Left lobe of liver (tissue), 2 donors: ENCODE results near the gene NUP160. TPM values are rescaled to one million over a fixed set of nuclear protein-coding genes. Genes with fewer than 3 reads are reported as not detected.
"Not testable (repeated sequence)": the region's sequence is repeated elsewhere in the genome, so short reads cannot be mapped to it uniquely, and the experiment has no call there.

Experiments
- ATAC-seq: fragments of 200-7000 bp; cut with Tn5 transposase; one replicate; pipeline ENCODE4 v1.9.1; 2020; ENCODE audit warnings: mild to moderate bottlenecking, moderate library complexity
- DNase-seq: peaks from one replicate; pipeline ENCODE4 v3.0.0-alpha.2; 2020; ENCODE audit warnings: low spot score
- total RNA-seq: library from RNA; stranded (reverse); gene quantifications from one replicate; pipeline ENCODE4 v1.2.1, GENCODE V29; 2021
- donor health status: DM: no; HTN: no; CAD: no; lungs with moderate emphysema.
- donor health status: DM: no; HTN: yes; CAD: no.

Gene NUP160
- 12.6 TPM for total RNA-seq

- DNase-seq: peak; percentile 87
Measured at GRCh38 chr11:47847892-47848699, at the start of gene NUP160. TSS of gene NUP160 (minus strand) at chr11:47848350. CDS start at chr11:47848318, 32 bp downstream.

GRCh38 chr11:47896199-47896598 is 48.0 kb upstream of the NUP160 start:
- DNase-seq: no peak
- ATAC-seq: no peak

More at GRCh38 chr11:47847892-47848699, at the start of gene NUP160:
- ATAC-seq: peak; percentile 95

DNA sequence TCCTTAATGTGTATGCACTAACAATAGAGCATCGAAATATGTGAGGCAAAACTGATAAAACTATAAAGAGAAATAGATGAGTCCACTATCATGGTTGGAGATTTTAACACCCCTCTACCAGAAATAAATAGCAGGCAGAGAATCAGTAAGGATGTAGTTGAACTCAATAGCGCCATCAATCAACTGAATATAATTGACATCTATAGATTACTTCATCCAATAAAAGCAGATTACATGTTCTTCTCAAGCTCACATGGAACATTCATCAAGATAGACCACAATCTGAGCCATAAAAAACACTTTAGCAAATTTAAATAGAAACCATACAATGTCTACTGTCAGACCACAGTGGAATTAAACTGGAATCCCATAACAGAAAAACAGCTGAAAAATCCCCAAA is 46.9 kb upstream of the NUP160 start:
- ATAC-seq: no peak

DNA sequence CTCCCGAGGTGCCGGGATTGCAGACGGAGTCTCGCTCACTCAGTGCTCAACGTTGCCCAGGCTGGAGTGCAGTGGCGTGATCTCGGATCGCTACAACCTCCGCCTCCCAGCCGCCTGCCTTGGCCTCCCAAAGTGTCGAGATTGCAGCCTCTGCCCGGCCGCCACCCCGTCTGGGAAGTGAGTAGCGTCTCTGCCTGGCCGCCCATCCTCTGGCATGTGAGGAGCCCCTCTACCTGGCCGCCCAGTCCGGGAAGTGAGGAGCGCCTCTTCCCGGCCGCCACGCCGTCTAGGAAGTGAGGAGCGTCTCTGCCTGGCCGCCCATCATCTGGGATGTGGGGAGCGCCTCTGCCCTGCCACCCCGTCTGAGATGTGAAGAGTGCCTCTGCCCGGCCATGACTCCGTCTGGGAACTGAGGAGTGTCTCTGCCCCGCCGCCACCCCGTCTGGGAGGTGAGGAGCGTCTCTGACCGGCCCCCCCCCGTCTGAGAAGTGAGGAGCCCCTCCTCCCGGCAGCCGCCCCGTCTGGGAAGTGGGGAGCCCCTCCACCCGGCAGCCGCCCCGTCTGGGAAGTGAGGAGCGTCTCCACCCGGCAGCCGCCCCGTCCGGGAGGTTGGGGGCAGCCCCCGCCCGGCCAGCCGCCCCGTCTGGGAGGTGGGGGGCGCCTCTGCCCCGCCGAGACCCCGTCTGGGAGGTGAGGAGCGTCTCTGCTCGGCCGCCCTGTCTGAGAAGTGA is 44.6 kb upstream of the NUP160 start:
- ATAC-seq: not testable (repeated sequence)

More for the DNA sequence above, 46.9 kb upstream of the NUP160 start:
- DNase-seq: no peak

DNA sequence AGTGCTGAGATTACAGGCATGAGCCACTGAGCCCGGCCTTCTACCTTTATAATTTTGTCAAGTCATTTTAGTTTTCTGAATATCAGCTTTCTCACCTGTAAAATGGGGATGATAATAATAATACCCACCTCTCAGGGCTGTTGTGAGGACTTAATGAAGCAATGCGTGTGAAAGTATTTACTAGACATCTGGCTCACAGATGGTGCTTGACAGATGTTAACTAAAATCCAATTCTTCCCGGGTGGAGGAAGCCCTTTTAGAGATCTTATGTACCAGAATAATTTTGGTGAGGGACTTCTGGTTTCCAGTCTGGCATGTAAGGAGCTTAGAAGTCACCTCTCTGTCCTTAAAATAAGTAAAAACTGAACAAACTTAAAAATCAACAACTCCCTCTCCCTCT is 43.7 kb upstream of the NUP160 start:
- ATAC-seq: no peak
- DNase-seq: no peak

More for the DNA sequence above, 44.6 kb upstream of the NUP160 start:
- not testable (repeated sequence) for DNase-seq

- ATAC-seq (no peak), DNase-seq (no peak)
Measured at GRCh38 chr11:47889714-47890441, 41.7 kb upstream of the NUP160 start.

GRCh38 chr11:47887910-47888569 is 39.9 kb upstream of the NUP160 start:
- DNase-seq: no peak
- ATAC-seq: no peak

- no peak for ATAC-seq
- no peak for DNase-seq
Measured at GRCh38 chr11:47886096-47886495, 37.9 kb upstream of the NUP160 start.

DNA sequence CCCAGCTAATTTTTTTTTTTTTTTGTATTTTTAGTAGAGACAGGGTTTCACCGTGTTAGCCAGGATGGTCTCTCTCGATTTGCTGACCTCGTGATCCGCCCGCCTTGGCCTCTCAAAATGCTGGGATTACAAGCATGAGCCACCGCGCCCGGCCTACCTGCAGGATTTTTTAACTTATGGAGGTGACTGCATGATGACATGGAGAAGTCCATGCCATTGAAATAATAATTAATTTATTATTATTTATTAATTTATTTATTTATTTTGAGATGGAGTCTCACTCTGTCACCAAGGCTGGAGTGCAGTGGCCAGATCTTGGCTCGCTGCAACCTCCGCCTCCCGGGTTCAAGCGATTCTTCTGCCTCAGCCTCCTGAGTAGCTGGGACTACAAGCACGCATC is 34.3 kb upstream of the NUP160 start:
- not testable (repeated sequence) for ATAC-seq, DNase-seq

DNA sequence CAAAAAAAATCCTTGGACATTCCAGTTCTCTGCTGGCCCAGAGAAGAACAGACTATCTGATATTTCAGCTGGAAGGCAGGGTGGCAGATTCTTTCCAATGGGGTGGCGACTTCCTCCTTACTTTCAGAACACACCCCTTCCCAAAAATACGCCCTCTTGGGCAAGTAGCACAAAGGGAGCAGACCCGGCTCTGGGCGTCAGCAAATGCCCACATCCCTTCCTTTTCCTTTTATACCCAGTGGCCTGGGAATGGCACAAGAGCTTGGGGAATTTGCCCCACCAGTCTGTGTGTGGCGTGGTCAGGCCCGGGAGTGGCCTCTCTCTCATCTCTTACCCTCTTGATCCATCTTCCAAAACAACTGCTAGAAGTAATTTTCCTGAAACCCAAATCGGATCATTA is 33.0 kb upstream of the NUP160 start:
- ATAC-seq (peak; percentile 18), DNase-seq (no peak)

DNA sequence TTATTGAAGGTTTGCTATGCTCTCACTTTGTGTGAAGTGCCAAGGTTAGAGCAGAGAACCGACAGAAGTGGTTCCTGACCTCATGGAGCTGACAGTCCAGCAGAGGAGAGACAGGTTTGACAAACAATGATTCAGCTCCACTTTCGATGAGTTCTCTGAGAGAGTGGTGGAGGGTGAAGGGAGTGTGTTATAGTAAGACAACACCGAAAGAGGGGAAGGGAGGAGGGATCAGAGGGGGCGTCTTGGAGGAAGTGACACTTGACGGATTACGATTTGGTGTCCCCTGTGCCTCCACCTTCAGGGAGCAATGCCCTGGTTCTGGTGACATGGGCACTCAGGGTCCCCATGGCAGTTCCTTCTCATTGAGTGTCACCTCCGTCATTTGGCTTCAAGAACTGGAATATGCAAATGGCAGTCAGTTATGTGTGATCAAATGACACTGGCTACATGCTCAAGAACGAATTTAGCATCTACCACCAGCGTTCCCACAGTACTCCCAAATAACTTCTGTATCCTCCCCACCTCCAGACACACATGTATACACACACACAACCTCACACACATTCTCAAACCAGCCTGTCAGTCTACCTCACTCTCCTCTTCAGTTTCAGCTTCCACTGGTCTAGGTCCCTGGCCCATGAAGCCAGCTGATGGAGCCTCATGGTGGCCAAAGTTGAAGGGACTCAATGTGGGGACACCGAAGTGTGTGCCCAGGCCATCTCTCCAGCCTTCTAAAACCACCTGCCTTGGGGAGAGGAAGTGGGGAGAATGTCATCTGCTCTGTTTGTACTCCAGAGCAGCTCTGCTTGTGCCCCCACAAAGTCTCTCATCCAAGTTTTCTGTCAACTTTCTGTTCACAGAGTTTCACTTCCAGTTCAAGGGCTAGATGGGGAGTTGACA is 31.4 kb upstream of the NUP160 start:
- no peak for ATAC-seq
- DNase-seq: no peak

DNA sequence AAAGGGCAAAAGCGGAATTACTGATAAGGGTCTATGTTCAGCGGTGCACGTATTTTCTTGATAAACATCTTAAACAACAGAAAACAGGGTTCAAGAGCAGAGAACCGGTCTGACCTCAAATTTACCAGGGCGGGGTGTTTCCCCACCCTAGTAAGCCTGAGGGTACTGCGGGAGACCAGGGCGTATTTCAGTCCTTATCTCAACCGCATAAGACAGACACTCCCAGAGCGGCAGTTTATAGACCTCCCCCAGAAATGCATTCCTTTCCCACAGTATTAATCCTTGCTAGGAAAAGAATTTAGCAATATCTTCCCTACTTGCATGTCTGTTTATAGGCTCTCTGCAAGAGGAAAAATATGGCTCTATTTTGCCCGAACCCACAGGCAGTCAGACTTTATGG is 27.7 kb upstream of the NUP160 start:
- DNase-seq, ATAC-seq: not testable (repeated sequence)

DNA sequence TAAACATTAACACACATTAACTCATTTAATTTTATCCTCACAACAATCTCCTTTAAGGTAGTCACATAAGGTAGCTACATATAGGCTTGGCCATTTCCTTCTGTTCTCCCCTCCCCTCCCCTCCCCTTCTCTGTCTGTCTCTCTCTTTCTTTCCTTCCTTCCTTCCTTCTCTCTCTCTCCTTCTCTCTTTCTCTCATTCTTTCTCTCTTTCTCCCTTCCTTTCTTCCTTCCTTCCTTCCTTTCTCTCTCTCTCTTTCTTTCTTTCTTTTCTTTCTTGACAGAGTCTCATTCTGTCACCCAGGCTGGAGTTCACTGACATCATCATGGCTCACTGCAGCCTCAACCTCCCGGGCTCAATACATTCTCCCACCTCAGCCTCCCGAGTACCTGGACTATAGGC is 22.3 kb upstream of the NUP160 start:
- ATAC-seq (no peak), DNase-seq (no peak)

DNA sequence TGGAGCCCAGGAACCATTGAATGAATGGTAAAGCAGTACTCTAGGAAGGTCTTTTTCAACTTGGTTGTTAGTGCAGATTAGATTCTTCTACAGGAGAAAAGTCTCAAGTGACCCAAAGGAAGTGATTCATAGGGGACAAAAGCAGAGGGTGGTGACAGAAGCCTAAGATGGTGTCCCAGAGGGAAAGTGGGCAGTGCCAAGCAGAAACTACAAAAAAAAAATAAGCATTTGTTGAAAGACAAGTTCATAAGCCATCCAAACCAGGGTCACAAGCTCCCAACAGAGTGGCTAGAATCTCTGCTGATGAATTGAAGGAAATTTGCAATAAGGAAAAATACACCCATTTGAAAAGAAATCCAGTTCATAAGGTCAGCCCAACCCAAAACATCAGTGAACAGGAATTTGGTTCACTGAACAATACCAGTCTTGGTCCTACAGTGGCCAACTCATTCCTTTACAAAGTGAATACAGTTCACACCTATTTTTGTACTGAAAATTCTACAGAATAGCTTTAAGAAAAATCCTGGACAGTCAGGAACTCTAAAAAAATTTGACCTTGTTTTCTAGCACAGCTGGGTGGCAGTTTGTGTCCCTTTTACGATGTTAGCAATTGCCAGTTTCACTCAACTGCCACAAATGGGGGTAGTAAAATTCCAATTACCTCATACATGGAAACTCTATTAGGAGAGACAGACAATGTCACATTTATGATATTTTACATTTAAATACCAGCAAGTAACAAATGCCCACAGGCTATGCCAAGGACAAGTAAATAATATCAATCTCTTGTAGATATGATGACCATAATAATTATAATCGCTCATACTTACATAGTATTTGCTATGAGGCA is 21.6 kb upstream of the NUP160 start:
- ATAC-seq: no peak

GRCh38 chr11:47867823-47868222 is 19.7 kb upstream of the NUP160 start:
- DNase-seq: no peak
- ATAC-seq: no peak

More for the DNA sequence above, 21.6 kb upstream of the NUP160 start:
- DNase-seq: no peak

GRCh38 chr11:47866892-47867291 is 18.7 kb upstream of the NUP160 start:
- not testable (repeated sequence) for DNase-seq, ATAC-seq

- ATAC-seq (no peak), DNase-seq (no peak)
Measured at GRCh38 chr11:47864901-47865300, 16.8 kb upstream of the NUP160 start.

DNA sequence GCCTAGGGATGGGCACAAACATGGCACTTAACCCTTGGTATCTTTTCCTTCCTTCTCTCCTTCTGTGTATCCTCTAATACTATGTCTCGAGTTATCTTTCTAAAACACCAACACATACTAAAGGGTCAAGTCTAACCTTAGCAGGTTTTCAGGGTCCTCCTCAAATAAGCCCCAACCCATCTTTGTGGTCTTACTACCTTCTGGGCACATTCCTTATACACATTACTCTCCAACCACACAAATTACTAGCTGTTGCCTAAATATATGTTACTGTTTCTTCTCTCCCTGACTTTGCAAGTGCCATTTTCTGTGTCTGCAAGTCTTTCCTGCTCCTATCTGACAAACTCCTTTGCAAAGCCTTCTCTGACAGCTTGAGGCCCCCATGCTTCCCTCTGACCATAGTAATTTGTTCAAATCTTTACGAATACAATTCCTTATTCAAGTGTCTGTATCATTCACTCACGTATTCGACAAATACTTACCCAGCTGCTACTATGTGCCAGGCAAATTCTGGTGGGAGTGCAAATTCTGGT is 15.8 kb upstream of the NUP160 start:
- DNase-seq (no peak), ATAC-seq (no peak)
